NCI-H226 (cell line): ENCODE data around the gene SEPTIN3.

ENCODE experiments used
- DNase-seq: peaks from one replicate; pipeline ENCODE4 v3.0.0-alpha.2; 2015

Gene SEPTIN3, protein sequence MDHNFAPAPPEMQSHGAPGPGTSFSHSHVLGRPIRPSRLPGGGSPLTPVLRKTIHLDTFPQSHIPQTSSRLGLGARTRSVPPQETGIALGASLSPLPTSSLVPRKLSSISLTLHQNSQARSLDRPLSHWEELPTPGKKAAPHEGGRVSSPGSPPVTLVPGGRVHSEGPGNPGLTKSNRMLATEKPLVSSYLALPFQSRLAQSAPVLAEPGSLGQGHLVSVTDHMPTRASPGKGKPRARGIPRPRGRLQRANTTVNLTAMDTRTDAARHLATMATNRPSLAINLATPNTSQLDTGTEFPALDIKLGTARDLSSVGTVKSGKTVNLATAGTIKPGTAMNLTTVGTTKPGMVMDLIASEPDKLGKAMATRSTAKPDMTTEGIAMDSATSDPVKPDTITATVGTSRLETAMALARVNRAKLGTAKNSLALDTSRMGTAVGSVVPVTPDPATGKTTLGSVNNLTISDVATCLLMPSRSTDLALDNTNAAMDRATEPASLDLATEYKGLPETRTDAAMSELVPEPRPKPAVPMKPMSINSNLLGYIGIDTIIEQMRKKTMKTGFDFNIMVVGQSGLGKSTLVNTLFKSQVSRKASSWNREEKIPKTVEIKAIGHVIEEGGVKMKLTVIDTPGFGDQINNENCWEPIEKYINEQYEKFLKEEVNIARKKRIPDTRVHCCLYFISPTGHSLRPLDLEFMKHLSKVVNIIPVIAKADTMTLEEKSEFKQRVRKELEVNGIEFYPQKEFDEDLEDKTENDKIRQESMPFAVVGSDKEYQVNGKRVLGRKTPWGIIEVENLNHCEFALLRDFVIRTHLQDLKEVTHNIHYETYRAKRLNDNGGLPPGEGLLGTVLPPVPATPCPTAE

GRCh38 chr22:41969110-41969646, at the start of gene SEPTIN3:
SEPTIN3 (plus strand) TSS chr22:41969443; CDS start chr22:41971493, 2,050 bp downstream.
- DNase-seq = no peak

DNA sequence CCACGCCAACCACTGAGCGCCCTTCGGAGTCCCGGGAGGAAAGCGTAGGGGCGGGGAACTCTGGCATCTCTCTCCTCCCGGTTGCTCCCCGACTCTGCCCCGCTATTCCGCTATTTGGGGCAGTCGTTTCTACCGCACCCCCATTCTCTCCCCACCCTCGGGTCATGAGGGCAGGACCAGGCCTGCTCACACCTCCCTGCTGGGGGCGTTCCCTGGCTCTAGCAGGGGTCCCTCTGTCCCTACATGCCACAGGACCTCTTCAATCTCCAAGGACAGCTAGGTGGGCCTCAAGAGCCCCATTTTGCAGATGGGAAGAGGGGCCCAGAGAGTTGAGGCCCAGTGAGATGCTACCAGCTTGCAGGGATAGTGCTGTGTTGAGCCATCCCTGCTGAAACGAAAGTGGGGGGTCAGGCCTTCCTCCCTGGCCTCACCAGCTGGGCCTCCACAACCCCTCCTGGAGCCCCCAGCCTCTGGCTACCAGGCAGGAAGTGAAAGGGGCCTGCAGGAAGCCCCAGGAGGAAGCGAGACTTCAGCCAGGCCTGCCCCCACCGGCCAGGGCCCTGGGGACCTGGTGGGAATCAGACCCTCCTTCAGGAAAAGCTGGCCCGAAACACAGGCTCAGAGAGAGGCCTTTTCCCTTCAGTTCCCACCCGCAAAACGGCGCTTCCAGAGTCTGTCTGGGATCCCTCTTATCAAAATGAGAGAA, 48.8 kb upstream of the SEPTIN3 start:
- no peak for DNase-seq

- no peak for DNase-seq
These were observed 46.9 kb upstream of the SEPTIN3 start for GRCh38 chr22:41922328-41922727.

GRCh38 chr22:41922940-41923594, 46.2 kb upstream of the SEPTIN3 start:
- no peak for DNase-seq

GRCh38 chr22:41923595-41924276, 45.5 kb upstream of the SEPTIN3 start:
- no peak for DNase-seq

GRCh38 chr22:41925783-41926460, 43.3 kb upstream of the SEPTIN3 start:
- DNase-seq = no peak

GRCh38 chr22:41927813-41928212, 41.4 kb upstream of the SEPTIN3 start:
- DNase-seq = no peak

DNA sequence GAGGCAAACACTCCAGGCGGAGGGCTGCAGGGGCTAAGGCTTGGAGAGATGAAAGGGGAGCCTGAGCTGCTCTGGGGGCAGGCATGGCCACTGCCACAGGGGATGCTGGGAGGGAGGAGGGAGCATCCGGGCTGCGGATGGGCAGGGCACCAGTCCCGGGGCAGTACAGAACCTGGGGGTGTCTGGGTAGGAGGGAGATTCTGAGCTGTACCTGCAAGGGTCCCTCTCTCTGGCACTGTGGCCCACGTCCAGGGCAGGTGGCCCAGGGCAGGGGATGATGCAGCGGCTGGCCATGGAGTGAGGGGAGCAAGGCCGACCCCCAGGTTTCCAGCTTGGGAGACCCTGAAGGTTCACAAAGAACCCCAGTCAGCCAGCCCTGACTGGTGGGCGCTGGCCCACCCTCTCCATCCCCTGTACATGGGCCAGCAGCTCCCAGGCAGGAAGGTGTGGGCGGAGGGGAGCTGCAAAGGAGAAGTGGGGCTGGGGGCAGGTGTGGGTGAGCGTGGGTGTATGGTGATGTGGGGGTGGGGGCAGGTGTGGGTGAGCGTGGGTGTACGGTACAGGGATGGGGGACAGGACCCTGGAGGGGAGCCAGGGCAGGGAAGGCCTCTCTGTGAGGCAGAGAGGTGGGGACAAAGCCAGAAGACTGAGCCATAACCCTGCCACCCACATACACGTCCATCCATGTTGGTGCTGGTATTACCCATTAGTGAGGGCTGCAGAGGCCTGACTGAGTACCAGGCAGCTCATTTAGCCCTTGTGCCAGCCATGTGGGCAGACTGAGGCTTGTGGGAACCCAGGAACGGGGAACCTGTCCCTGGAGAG, 40.4 kb upstream of the SEPTIN3 start:
- DNase-seq = no peak

- no peak for DNase-seq
These were observed 39.8 kb upstream of the SEPTIN3 start for GRCh38 chr22:41929418-41929810.

DNA sequence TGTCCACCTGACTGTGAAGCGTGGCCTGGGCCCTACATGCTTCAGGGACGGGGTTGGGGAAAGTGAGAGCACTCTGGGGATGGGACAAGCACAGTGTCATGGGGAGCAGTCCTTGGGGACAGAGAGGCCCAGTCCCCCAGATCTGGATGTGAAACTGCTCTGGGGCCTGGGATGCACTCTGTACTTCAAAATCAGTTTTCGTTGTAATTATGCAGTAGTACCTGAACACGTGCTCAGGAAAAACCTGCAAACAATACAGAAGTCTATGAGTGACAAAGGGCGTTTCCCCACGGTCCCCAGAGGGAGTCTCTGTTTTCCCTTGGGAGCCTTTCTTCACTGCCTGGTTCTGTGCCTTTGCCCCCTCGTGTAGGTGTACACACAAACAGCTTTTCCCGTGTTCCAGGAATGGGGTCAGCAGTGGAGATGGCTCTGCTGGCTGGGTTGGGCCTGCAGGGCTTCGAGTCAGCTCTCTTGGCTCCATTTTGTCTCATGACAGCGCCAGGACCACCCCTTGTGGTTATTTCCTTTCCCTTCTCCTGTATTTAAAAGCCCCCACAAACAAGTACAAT, 37.5 kb upstream of the SEPTIN3 start:
- no peak for DNase-seq

DNA sequence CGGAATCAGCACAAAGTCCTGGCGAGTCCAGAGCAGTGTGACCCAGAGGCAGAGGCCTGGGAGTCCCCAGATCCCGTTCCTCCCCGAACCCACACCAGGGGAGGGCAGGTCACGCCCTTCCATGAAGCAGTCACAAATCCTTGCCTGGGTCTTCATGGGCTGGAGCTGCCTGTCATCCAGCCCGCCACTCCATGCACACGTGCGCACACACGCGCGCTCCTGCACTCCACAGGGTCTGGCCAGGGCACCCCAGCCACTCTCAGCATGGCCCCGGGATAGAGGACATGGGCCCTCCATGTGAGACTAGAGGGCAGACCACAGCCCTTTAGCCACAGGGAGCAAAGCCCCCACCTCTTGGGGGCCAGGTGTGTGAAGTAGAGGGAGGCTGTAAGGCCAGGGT, 36.9 kb upstream of the SEPTIN3 start:
- no peak for DNase-seq

DNA sequence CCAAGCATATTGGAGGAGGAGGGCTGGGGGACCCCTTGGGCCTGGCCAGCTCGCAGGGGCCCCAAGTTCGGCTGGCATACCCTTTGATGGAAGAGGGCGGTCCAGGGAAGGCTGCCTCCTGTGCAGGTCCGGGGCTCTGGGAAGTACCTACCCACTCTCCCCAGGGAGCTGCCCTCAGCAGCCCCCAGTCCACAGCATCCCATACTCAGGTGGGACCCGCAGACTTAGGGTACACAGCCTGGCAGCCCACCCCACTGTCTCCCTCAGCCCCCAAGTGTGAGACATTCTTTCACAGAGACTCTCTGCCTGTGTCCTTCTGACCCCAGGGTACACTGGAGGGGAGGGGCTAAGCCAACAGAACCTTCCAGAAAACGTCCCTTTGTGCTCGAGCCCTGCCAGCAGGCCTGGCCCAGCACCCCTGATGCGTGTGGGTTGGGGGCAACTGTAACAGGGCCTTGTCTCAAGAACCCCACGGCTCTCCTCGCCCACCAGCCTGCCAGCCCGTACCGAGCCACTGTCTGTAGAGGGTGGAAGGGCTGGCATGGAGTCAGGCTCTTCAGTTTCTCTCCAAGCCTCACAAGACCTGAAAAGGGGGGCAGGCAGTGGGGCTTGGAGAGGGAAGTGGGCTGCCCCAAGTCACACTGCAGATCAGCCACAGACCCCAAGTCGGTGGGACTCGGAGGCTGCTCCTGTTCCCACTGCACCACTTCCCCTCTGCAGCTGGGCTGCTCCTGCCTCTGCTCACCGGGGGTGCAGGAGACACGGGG, 35.6 kb upstream of the SEPTIN3 start:
- DNase-seq = no peak

GRCh38 chr22:41934284-41935014, 34.8 kb upstream of the SEPTIN3 start:
- DNase-seq = no peak

DNA sequence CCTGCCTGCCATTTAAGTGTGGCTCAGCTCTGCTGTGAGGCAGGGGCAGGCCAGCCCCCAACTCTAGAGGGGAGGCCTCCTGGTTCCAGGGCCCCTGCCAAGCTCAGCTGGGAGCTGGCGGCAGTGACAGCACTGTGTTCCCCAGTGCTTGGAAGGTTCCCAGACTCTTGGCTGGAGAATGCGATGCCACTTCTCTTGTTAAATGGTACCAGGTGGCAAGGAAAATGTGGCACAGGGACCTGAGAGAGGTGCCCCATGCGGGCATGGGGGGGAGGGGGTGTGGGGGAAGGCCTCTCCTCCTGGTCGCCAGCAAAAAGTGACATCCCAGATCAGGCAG, 34.3 kb upstream of the SEPTIN3 start:
- no peak for DNase-seq

GRCh38 chr22:41935509-41935908, 33.7 kb upstream of the SEPTIN3 start:
- DNase-seq = no peak

DNA sequence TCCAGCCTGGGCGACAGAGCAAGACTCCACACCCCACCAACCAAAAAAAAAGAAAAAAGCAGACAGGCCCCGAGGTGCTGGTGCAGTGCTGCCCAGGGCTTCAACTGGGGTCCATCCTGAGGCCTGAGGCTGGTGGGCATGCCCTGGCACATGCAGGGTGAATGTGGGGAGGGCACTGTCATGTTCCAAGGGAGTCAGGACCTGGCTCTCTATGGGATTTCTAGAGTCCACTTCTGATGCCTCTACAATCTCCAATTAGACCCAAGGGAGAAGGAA, 32.4 kb upstream of the SEPTIN3 start:
- no peak for DNase-seq

DNA sequence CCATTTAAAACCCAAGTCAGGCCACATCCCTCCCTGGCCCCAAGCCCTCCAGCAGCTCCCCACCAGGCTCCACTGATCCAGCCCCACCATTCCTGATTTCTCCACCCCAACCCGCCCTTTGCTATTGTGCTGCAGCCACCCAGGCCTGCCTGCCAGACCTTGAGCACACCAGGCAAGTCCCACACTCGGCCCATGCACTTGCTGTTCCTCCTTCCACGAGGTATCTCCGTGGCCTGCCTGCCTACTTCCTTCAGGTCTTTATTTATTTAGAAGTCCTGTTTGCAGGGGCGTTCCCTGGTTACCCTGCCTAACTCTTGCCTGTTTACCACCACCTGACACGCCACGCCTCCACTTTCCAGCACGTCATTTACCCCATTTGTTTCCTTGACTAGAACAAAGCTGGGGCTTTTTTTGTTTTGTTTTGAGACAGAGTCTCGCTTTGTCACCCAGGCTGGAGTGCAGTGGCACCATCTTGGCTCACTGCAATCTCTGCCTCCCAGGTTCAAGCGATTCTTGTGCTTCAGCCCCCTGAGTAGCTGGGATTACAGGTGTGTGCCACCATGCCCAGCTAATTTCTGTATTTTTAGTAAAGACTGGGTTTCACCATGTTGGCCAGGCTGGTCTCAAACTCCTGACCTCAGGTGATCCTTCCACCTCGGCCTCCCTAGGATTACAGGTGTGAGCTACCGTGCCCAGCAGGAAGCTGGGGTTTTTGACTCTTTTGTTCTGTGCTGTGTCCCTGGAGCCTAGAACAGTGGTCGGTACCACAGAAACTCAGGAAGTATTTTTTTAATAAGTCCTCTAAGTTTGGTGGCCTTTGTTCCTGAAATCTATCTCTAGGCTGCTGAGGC, 29.0 kb upstream of the SEPTIN3 start:
- no peak for DNase-seq
